H9 (cell line): Measurements from ENCODE around the gene CEP89. TPM values are rescaled to one million over a fixed set of nuclear protein-coding genes. Genes with fewer than 3 reads are reported as not detected.

Source experiments
- DNase-seq: peaks from one replicate; pipeline ENCODE4 v3.0.0-alpha.2; 2017
- H2AFZ ChIP-seq: one replicate; pipeline ENCODE4 v1.6.1; 2013; ENCODE audit warnings: mild to moderate bottlenecking, low read length, control low read depth, moderate library complexity
- H2AK5ac ChIP-seq: 2 replicates; pipeline ENCODE4 v1.6.1; 2013; ENCODE audit warnings: low read length, control low read depth, mixed read lengths; ENCODE audit not compliant: insufficient read length
- H2BK120ac ChIP-seq: one replicate; pipeline ENCODE4 v1.6.1; 2013; ENCODE audit warnings: low read depth, mild to moderate bottlenecking, low read length, control low read depth, inconsistent platforms; ENCODE audit not compliant: poor library complexity, severe bottlenecking
- H2BK12ac ChIP-seq: 2 replicates; pipeline ENCODE4 v1.6.1; 2013; ENCODE audit warnings: low read length, control low read depth, mixed read lengths, low read depth; ENCODE audit not compliant: insufficient read length
- H2BK15ac ChIP-seq: 2 replicates; pipeline ENCODE4 v1.6.1; 2013; ENCODE audit warnings: low read depth, low read length, control low read depth
- H2BK20ac ChIP-seq: one replicate; pipeline ENCODE4 v1.6.1; 2013; ENCODE audit warnings: low read depth, mild to moderate bottlenecking, low read length, control low read depth, inconsistent platforms; ENCODE audit not compliant: poor library complexity, severe bottlenecking
- H2BK5ac ChIP-seq: 2 replicates; pipeline ENCODE4 v1.6.1; 2013; ENCODE audit warnings: low read length, control low read depth, mixed read lengths; ENCODE audit not compliant: insufficient read length
- H3K14ac ChIP-seq: 2 replicates; pipeline ENCODE4 v1.6.1; 2013; ENCODE audit warnings: low read length, control low read depth; ENCODE audit not compliant: insufficient read depth
- H3K18ac ChIP-seq: 2 replicates; pipeline ENCODE4 v1.6.1; 2013; ENCODE audit warnings: low read depth, mild to moderate bottlenecking, mixed read lengths, low read length, control low read depth; ENCODE audit not compliant: insufficient read length
- H3K23ac ChIP-seq: 2 replicates; pipeline ENCODE4 v1.6.1; 2013; ENCODE audit warnings: low read length, control low read depth, mixed read lengths, low read depth; ENCODE audit not compliant: insufficient read length
- H3K23me2 ChIP-seq: 2 replicates; pipeline ENCODE4 v1.6.1; 2013; ENCODE audit warnings: low read depth, mild to moderate bottlenecking, mixed read lengths, low read length, control low read depth; ENCODE audit not compliant: insufficient read length, poor library complexity, severe bottlenecking
- H3K27ac ChIP-seq: 2 replicates; pipeline ENCODE4 v1.5.1; 2013; ENCODE audit warnings: low read length, control low read depth, mixed read lengths, low read depth; ENCODE audit not compliant: insufficient read length
- H3K27me3 ChIP-seq: 2 replicates; pipeline ENCODE4 v1.6.1; 2013; ENCODE audit warnings: low read length, control low read depth, inconsistent platforms; ENCODE audit not compliant: insufficient read depth
- H3K4ac ChIP-seq: 2 replicates; pipeline ENCODE4 v1.6.1; 2013; ENCODE audit warnings: low read depth, mild to moderate bottlenecking, control low read depth, inconsistent platforms, low read length, moderate library complexity
- H3K4me1 ChIP-seq: 2 replicates; pipeline ENCODE4 v1.6.1; 2013; ENCODE audit warnings: low read length, control low read depth, inconsistent platforms; ENCODE audit not compliant: insufficient read depth
- H3K4me2 ChIP-seq: 2 replicates; pipeline ENCODE4 v1.6.1; 2013; ENCODE audit warnings: low read length, control low read depth, mixed read lengths; ENCODE audit not compliant: insufficient read length, insufficient read depth
- H3K56ac ChIP-seq: 2 replicates; pipeline ENCODE4 v1.6.1; 2013; ENCODE audit warnings: low read depth, mild to moderate bottlenecking, mixed read lengths, low read length, control low read depth; ENCODE audit not compliant: insufficient read length
- H3K79me1 ChIP-seq: 2 replicates; pipeline ENCODE4 v1.6.1; 2013; ENCODE audit warnings: low read depth, mild to moderate bottlenecking, moderate library complexity, low read length, control low read depth, inconsistent platforms; ENCODE audit not compliant: insufficient read depth, poor library complexity, severe bottlenecking
- H3K79me2 ChIP-seq: 2 replicates; pipeline ENCODE4 v1.6.1; 2013; ENCODE audit warnings: low read length, control low read depth, inconsistent platforms; ENCODE audit not compliant: insufficient read depth
- H3K9ac ChIP-seq: 2 replicates; pipeline ENCODE4 v1.6.1; 2013; ENCODE audit warnings: low read length, control low read depth, mixed read lengths; ENCODE audit not compliant: insufficient read length; ENCODE audit errors: extremely low read depth
- H3K9me3 ChIP-seq: one replicate; pipeline ENCODE4 v1.6.1; 2013; ENCODE audit warnings: low read depth, low read length, inconsistent platforms; ENCODE audit not compliant: control insufficient read depth
- H3T11ph ChIP-seq: one replicate; pipeline ENCODE4 v1.6.1; 2013; ENCODE audit warnings: mild to moderate bottlenecking, low read length, control low read depth, inconsistent platforms
- H4K20me1 ChIP-seq: one replicate; pipeline ENCODE4 v1.6.1; 2013; ENCODE audit not compliant: control insufficient read depth, insufficient read length, insufficient read depth
- H4K5ac ChIP-seq: 2 replicates; pipeline ENCODE4 v1.6.1; 2013; ENCODE audit warnings: low read depth, mild to moderate bottlenecking, mixed read lengths, low read length, control low read depth; ENCODE audit not compliant: insufficient read length
- H4K8ac ChIP-seq: replicated peaks from 2 replicates; pipeline ENCODE4 v1.6.1; 2013; ENCODE audit warnings: low read length, control low read depth, mixed read lengths, low read depth; ENCODE audit not compliant: insufficient read length
- H4K91ac ChIP-seq: 2 replicates; pipeline ENCODE4 v1.6.1; 2013; ENCODE audit warnings: low read depth, mild to moderate bottlenecking, moderate library complexity, mixed read lengths, low read length, control low read depth; ENCODE audit not compliant: insufficient read length
- H3K27ac Mint-ChIP-seq, 3 experiments: 2 replicates in 2 of 3; 3 replicates in 1 of 3; pipeline ENCODE4 v1.8.0; 2020 to 2021; ENCODE audit warnings: mixed read lengths in 3 of 3, mild to moderate bottlenecking in 1 of 3, moderate library complexity in 1 of 3
- H3K27me3 Mint-ChIP-seq: 2 replicates; pipeline ENCODE4 v1.8.0; 2021; ENCODE audit warnings: low read depth, mild to moderate bottlenecking, moderate library complexity, mixed read lengths
- H3K36me3 Mint-ChIP-seq, 3 experiments: 2 replicates in 2 of 3; 3 replicates in 1 of 3; pipeline ENCODE4 v1.8.0; 2020 to 2021; ENCODE audit warnings: low read depth in 3 of 3, mixed read lengths in 3 of 3; ENCODE audit not compliant: insufficient read depth in 1 of 3
- H3K4me1 Mint-ChIP-seq, 2 experiments: 2 replicates each; pipeline ENCODE4 v1.8.0; 2020; ENCODE audit warnings: mixed read lengths in 2 of 2
- H3K4me3 Mint-ChIP-seq, 2 experiments: 2 replicates in 1 of 2; 3 replicates in 1 of 2; pipeline ENCODE4 v1.8.0; 2020 to 2021; ENCODE audit warnings: mild to moderate bottlenecking in 2 of 2, mixed read lengths in 2 of 2, moderate library complexity in 1 of 2
- H3K9me3 Mint-ChIP-seq, 2 experiments: 2 replicates in 1 of 2; 3 replicates in 1 of 2; pipeline ENCODE4 v1.8.0; 2020; ENCODE audit warnings: mild to moderate bottlenecking in 2 of 2, mixed read lengths in 2 of 2, moderate library complexity in 1 of 2
- WGBS: extraction: QIAGEN DNeasy Blood & Tissue Kit; methylation state at CpG from one replicate; pipeline ENCODE4 v1.1.7; 2013; ENCODE audit warnings: missing lambda C conversion rate, low lambda C conversion rate, mixed read lengths; ENCODE audit not compliant: insufficient read length; ENCODE audit errors: extremely low coverage; 5-methylcytosine and 5-hydroxymethylcytosine counted together
- total RNA-seq: library from RNA; stranded (reverse); gene quantifications from 2 replicates; pipeline ENCODE4 v1.2.1, GENCODE V29; 2021
- TF ChIP-seq, protein P1 (sequence below): fragments of 200-600 bp; sonication (generic); conservative IDR thresholded peaks from 3 replicates; pipeline ENCODE4 v1.8.0; 2021; ENCODE audit warnings: antibody characterized with exemption, mild to moderate bottlenecking

CEP89 gene
- total RNA-seq, 1 experiment from 2014 or later, result 22.1 TPM

DNA sequence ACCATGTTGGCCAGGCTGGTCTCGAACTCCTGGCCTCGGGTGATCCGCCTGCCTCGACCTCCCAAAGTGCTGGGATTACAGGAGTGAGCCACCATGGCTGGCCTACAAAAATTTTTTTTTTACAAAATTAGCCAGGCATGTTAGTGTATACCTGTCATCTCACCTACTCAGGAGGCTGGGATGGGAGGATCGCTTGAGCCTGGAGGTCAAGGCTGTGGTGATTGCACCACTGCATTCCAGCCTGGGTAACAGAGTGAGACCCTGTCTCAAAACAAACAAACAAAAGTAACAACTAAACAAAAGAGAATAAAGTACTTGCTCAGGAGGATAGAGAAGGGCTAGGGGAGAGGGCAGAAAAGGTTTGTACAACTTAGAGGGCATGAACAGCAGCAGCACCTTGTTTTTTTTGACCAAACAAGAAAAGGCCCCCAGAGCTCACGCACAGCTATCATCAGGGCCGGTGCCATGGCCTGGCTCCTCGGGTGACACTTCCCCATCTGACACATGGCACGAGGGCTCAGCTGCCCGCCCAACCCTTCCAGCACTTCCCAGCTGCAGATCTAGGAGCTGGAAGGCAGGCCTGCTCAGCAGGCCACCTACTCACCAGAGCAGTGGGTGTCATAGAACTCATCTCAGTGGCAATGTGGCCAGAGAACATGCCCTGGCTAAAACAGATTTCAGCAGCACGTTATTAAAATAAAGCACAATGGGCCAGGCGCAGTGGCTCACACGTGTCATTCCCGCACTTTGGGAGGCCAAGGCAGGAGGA, 93.6 kb downstream of the CEP89 start:
- Histone ChIP-seq H2AK5ac (no peak overlapping the region), H2BK15ac (no peak overlapping the region), H3K14ac (no peak overlapping the region), H4K20me1 (no peaks in the 10 kb centered on the region), H3K4me1 (no peaks in the 10 kb centered on the region), H3K27me3 (no peaks in the 10 kb centered on the region), H3K79me1 (no peaks in the 10 kb centered on the region), H2BK5ac (no peak overlapping the region), H3K4ac (no peak overlapping the region), H4K8ac (no peak overlapping the region), H3K9me3 (no peaks in the 10 kb centered on the region), H2BK120ac (no peak overlapping the region), H2BK12ac (no peak overlapping the region), H2BK20ac (no peak overlapping the region), H3K79me2 (no peaks in the 10 kb centered on the region), H3K27ac (no peak overlapping the region), H4K91ac (no peak overlapping the region), H3K9ac (no peak overlapping the region), H2AFZ (no peak overlapping the region), H3K23ac (no peak overlapping the region), H3K23me2 (no peaks in the 10 kb centered on the region), H3K56ac (no peak overlapping the region), H3T11ph (no peak overlapping the region), H4K5ac (no peak overlapping the region), H3K18ac (no peak overlapping the region), H3K4me2 (no peak overlapping the region)
- no peaks in the 10 kb centered on the region for H3K27me3 Mint-ChIP-seq
- DNase-seq, result no peak
- no peaks in the 10 kb centered on the region for H3K9me3 Mint-ChIP-seq
- no CpG with 5 or more reads among the region's 14 CpGs for WGBS
- TF ChIP-seq, protein P1, sequence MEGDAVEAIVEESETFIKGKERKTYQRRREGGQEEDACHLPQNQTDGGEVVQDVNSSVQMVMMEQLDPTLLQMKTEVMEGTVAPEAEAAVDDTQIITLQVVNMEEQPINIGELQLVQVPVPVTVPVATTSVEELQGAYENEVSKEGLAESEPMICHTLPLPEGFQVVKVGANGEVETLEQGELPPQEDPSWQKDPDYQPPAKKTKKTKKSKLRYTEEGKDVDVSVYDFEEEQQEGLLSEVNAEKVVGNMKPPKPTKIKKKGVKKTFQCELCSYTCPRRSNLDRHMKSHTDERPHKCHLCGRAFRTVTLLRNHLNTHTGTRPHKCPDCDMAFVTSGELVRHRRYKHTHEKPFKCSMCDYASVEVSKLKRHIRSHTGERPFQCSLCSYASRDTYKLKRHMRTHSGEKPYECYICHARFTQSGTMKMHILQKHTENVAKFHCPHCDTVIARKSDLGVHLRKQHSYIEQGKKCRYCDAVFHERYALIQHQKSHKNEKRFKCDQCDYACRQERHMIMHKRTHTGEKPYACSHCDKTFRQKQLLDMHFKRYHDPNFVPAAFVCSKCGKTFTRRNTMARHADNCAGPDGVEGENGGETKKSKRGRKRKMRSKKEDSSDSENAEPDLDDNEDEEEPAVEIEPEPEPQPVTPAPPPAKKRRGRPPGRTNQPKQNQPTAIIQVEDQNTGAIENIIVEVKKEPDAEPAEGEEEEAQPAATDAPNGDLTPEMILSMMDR, result no peak
- H3K27ac Mint-ChIP-seq, result no peak overlapping the region
- peaks cover 19 to 23% of the 10 kb centered on the region in 2 experiments for H3K4me1 Mint-ChIP-seq
- H3K4me3 Mint-ChIP-seq, result no peak overlapping the region
- peaks cover 0 to 9% (median 2%) of the 10 kb centered on the region in 3 experiments; a peak in 2 of 7 replicates for H3K36me3 Mint-ChIP-seq
